ENCODE data around the gene CCDC66.
A peak's percentile ranks its signal among the peaks of the same experiment; 100 is the strongest.

The CCDC66 gene

DNA sequence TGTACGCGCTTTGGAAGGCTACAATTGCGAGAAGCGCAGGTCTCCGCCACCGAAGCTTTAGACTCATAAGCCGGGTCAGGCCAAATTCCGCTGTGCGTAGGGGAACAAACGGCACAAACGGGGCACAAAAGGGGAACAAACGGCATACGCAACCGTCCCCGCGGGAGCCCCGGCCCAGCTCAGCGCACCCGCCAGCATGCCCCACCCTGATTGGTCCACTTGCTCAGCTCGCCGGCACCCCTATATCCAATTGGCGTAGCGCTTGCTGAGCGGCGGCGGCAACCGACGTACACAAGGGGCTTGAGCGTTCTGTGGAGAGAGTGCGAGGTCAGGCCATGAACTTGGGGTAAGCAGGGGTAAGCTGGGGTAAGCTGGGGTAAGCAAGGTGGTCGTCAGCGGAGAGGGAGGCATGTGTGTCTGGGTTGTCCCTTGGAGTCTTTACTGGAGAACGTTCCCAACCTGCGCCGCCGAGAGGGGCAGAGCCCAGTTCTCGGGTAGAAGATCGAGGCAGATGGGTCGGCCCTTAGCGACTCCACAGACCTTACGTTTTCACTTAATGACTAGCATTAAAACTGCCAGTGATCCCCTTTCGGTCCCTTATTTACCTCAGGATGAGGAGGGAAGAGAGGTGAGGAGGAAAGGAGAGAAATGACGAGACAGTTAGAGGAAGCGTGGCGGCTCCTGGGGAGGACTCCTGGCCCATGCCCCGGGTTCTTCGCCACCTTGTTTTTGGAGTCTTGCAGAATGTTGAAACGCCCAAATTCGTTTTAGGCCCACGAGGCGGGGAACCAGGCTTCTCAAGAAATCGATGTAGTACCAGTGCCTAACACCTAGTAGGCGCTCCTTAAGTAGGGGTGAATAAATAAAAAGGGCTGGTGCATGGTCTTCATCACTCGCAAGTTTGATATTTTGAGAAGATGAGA, at the start of gene CCDC66:
CCDC66 (plus strand) TSS at position 268 of the 923 bp plus-strand sequence; CDS start at position 336, 68 bp downstream.
- peak; percentile 94 for DNase-seq (ENCODE audit: low spot score)
- Histone ChIP-seq H3K4me3 (peak within 1 kb of the TSS; percentile 83), H3K27ac (peak within 1 kb of the TSS; percentile 88 to 90)
- TF ChIP-seq, protein P1, sequence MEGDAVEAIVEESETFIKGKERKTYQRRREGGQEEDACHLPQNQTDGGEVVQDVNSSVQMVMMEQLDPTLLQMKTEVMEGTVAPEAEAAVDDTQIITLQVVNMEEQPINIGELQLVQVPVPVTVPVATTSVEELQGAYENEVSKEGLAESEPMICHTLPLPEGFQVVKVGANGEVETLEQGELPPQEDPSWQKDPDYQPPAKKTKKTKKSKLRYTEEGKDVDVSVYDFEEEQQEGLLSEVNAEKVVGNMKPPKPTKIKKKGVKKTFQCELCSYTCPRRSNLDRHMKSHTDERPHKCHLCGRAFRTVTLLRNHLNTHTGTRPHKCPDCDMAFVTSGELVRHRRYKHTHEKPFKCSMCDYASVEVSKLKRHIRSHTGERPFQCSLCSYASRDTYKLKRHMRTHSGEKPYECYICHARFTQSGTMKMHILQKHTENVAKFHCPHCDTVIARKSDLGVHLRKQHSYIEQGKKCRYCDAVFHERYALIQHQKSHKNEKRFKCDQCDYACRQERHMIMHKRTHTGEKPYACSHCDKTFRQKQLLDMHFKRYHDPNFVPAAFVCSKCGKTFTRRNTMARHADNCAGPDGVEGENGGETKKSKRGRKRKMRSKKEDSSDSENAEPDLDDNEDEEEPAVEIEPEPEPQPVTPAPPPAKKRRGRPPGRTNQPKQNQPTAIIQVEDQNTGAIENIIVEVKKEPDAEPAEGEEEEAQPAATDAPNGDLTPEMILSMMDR (IDR thresholded peaks at IDR 0.05) = peak; percentile 73

DNA sequence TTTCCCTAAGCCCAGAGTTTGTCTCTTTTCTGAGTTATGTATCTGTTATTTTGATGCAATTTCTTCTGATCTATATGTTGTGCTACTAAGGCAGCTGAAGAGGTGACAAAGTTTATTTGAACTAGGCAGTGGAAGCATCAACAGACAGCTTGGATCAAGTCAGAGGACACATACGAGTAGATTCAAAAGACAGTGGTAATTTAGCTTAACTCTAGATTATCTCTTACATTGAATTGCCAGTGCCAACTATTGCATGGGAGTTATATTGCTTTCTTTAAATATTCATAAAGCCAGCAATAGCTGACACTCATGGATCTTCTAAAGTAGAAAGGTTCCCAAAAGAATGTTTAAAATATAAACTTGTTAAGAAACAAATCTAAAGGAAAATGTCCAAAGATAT, 37.3 kb upstream of the CCDC66 start:
- H3K4me3 ChIP-seq = no peak overlapping the region
- DNase-seq (ENCODE audit: low spot score) = no peak
- no peak overlapping the region for H3K27ac ChIP-seq
- TF ChIP-seq, protein P1 (IDR thresholded peaks at IDR 0.05) = no peak

DNA sequence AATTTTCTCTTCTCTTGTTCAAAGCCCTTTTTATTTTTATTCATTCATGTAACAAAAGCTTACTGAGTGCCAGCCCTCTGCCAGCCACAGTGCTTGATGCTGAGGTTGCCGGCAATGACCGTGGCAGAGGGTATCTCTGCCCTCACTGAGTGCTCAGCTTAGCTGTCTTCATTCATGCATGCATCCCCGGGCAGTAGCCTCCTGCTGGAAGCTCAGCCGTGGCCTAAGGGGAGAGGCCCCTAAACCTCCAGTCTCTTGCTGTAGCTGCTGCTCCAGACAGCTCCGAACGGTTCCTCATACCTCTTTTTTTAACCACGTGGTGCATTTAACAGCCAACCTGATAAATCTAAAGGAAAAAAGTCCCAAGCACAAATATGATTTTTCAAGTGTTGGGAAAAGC, 34.6 kb upstream of the CCDC66 start:
- DNase-seq (ENCODE audit: low spot score) = no peak
- TF ChIP-seq, protein P1 (IDR thresholded peaks at IDR 0.05) = no peak
- Histone ChIP-seq H3K4me3 (no peak overlapping the region), H3K27ac (no peak overlapping the region)

DNA sequence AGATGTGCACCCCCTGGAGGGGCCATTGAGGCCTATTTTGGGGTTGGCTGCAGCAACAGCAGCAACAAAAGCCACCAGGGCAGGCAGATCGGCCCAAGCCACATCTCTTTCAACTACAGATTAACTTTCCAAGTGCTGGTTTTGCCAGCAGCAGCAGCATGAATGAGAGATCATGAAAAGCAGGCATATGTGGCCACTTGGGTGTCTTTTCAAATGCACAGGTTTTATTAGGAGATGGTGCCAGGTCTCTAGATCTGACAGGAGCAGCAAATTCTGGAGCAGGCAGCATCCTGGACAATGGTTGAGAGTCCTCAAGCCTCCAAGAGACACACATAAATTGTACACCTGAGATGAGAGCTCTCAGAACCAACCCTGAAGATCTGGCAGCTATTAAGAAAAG, 31.7 kb upstream of the CCDC66 start:
- no peak overlapping the region for H3K27ac ChIP-seq
- H3K4me3 ChIP-seq = no peak overlapping the region
- DNase-seq (ENCODE audit: low spot score) = no peak
- TF ChIP-seq, protein P1 (IDR thresholded peaks at IDR 0.05) = no peak

DNA sequence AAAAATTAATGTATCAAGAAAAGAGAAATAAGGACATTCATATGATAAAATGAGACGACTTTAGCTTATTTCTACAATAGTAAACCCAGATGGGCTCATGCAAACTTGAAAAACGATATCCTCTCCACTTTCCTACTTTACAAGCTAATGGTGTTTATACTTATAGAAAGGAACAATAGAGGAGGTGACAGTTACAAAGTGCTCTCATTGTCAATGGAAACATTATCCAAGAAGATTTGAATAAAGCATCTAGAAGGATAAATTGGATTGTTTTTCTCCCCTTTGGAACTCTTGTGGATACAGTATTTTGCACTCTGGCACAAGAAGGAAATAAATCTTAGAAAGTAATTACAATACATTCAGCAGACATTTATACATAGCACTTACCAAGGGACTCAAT, 20.2 kb upstream of the CCDC66 start:
- TF ChIP-seq, protein P1 (IDR thresholded peaks at IDR 0.05) = no peak
- Histone ChIP-seq H3K27ac (no peak overlapping the region), H3K4me3 (no peak overlapping the region)
- no peak for DNase-seq (ENCODE audit: low spot score)

GRCh38 chr3:56547486-56547885, 9.5 kb upstream of the CCDC66 start:
- H3K27ac ChIP-seq = no peak overlapping the region
- DNase-seq (ENCODE audit: low spot score) = no peak
- TF ChIP-seq, protein P1 (IDR thresholded peaks at IDR 0.05) = no peak
- H3K4me3 ChIP-seq = no peak overlapping the region

- TF ChIP-seq, protein P1 (IDR thresholded peaks at IDR 0.05) = no peak
- peak overlapping the region; percentile 83 for H3K4me3 ChIP-seq
- no peak for DNase-seq (ENCODE audit: low spot score)
- peak overlapping the region; percentile 88 to 90 for H3K27ac ChIP-seq
Measured at GRCh38 chr3:56557831-56558170, 826 bp downstream of the CCDC66 start.

All from coronary artery (tissue), 2 donors.